HL-60 (cell line): ENCODE results near the gene ZEB1.

ENCODE experiments used
- DNase-seq, 2 experiments: peaks; one replicate each; pipeline ENCODE4 v3.0.0-alpha.2; 2010 to 2020; ENCODE audit warnings: low read depth in 1 of 2, low spot score in 1 of 2
- H3K27ac ChIP-seq: fragments of 250-450 bp; sonication (Bioruptor Pico); replicated peaks from 2 replicates; pipeline ENCODE4 v1.5.1; 2020; ENCODE audit warnings: mild to moderate bottlenecking, moderate library complexity
- H3K27me3 ChIP-seq: fragments of 250-450 bp; sonication (Bioruptor Pico); 2 replicates; pipeline ENCODE4 v1.5.1; 2021; ENCODE audit warnings: mild to moderate bottlenecking, moderate library complexity; ENCODE audit not compliant: insufficient read depth, poor library complexity, severe bottlenecking
- H3K4me3 ChIP-seq: replicated peaks from 2 replicates; pipeline ENCODE4 v1.5.1; 2011; ENCODE audit warnings: mild to moderate bottlenecking, control low read depth, low read length; ENCODE audit not compliant: insufficient read depth
- GABPA ChIP-seq: IDR thresholded peaks from 2 replicates; pipeline ENCODE4 v1.6.1; 2012; ENCODE audit warnings: low read depth
- POLR2AphosphoS5 ChIP-seq: IDR thresholded peaks from 2 replicates; pipeline ENCODE4 v1.6.1; 2012; ENCODE audit warnings: low read depth
- SPI1 ChIP-seq: IDR thresholded peaks from 2 replicates; pipeline ENCODE4 v1.6.1; 2012; ENCODE audit warnings: low read depth, mild to moderate bottlenecking, borderline replicate concordance
- TF ChIP-seq, protein P1 (sequence below): IDR thresholded peaks from 2 replicates; pipeline ENCODE4 v1.6.1; 2012; ENCODE audit warnings: low read depth; ENCODE audit not compliant: insufficient replicate concordance
- TF ChIP-seq, protein P2 (sequence below): IDR thresholded peaks from one replicate; pipeline ENCODE4 v1.5.1; 2011; ENCODE audit warnings: low read length, control low read depth, inconsistent platforms; ENCODE audit not compliant: insufficient read depth

ZEB1 gene

DNA sequence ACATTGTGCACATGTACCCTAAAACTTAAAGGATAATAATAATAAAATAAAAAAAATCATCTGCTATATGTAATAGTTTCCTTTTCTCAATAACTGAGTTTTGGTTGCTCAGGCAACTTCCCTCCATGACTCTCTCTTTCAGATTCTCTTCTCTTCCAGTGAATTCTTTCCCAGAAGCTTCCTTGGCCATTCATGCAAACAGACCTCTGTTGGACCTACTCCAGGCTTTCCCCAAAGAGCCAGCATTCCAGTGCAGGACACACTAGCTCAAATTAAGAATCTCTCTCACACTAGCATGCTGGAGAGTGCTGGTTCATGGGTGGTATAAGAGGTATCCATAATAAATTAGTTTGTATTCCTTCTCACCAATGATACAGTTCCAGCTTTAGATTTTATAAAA lies 31.0 kb upstream of the ZEB1 start:
- Histone ChIP-seq H3K4me3 (no peak overlapping the region), H3K27me3 (no peaks in the 10 kb centered on the region), H3K27ac (no peak overlapping the region)
- TF ChIP-seq, protein P1, sequence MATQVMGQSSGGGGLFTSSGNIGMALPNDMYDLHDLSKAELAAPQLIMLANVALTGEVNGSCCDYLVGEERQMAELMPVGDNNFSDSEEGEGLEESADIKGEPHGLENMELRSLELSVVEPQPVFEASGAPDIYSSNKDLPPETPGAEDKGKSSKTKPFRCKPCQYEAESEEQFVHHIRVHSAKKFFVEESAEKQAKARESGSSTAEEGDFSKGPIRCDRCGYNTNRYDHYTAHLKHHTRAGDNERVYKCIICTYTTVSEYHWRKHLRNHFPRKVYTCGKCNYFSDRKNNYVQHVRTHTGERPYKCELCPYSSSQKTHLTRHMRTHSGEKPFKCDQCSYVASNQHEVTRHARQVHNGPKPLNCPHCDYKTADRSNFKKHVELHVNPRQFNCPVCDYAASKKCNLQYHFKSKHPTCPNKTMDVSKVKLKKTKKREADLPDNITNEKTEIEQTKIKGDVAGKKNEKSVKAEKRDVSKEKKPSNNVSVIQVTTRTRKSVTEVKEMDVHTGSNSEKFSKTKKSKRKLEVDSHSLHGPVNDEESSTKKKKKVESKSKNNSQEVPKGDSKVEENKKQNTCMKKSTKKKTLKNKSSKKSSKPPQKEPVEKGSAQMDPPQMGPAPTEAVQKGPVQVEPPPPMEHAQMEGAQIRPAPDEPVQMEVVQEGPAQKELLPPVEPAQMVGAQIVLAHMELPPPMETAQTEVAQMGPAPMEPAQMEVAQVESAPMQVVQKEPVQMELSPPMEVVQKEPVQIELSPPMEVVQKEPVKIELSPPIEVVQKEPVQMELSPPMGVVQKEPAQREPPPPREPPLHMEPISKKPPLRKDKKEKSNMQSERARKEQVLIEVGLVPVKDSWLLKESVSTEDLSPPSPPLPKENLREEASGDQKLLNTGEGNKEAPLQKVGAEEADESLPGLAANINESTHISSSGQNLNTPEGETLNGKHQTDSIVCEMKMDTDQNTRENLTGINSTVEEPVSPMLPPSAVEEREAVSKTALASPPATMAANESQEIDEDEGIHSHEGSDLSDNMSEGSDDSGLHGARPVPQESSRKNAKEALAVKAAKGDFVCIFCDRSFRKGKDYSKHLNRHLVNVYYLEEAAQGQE: no peak
- TF ChIP-seq, protein P2, sequence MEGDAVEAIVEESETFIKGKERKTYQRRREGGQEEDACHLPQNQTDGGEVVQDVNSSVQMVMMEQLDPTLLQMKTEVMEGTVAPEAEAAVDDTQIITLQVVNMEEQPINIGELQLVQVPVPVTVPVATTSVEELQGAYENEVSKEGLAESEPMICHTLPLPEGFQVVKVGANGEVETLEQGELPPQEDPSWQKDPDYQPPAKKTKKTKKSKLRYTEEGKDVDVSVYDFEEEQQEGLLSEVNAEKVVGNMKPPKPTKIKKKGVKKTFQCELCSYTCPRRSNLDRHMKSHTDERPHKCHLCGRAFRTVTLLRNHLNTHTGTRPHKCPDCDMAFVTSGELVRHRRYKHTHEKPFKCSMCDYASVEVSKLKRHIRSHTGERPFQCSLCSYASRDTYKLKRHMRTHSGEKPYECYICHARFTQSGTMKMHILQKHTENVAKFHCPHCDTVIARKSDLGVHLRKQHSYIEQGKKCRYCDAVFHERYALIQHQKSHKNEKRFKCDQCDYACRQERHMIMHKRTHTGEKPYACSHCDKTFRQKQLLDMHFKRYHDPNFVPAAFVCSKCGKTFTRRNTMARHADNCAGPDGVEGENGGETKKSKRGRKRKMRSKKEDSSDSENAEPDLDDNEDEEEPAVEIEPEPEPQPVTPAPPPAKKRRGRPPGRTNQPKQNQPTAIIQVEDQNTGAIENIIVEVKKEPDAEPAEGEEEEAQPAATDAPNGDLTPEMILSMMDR: no peak
- no peak for TF ChIP-seq POLR2AphosphoS5
- no peak for TF ChIP-seq SPI1
- TF ChIP-seq GABPA: no peak
- no peak for DNase-seq

DNA sequence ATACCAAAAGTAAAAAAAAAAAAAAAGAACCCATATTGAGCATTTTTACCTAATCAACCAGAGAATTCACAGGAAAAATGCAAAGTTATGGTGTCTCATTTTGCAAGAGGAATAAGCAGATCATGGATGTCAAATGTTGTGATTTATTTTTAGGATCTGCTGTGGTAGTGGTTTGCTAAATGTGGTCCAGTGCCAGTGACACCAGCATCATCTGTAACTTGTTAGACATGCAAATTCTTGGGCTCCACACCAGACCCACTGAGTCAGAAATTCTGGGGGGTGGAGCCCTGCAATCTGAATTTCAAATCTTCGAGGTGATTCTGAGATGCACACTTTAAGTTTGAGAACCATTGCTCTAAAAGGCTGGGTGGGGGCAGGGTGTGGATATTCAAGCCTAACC lies 30.1 kb upstream of the ZEB1 start:
- no peak for DNase-seq
- Histone ChIP-seq H3K4me3 (no peak overlapping the region), H3K27me3 (no peaks in the 10 kb centered on the region), H3K27ac (no peak overlapping the region)
- TF ChIP-seq GABPA (no peak), SPI1 (no peak), POLR2AphosphoS5 (no peak)
- TF ChIP-seq, protein P1: no peak
- TF ChIP-seq, protein P2: no peak

DNA sequence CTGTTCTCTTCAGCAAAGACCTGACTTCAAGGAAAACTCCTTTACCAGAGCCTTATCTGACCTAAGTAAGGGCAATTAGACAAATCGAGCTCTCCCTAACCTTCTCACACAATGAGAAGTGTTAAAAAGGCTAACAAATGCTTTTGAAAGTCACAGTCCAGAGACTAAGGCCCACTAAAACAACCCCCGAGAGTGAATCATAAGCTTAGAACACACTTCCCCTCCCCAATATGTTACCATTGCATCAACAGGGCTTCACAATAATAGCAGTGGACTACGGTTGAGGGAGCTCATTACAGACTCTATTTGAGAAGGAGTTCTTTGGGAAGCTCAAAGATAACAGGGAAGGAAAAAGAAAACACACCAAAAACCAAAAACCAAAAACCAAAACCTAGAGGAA lies 28.6 kb upstream of the ZEB1 start:
- DNase-seq: no peak
- no peak overlapping the region for H3K27ac ChIP-seq
- TF ChIP-seq, protein P1: no peak
- no peak for TF ChIP-seq POLR2AphosphoS5
- no peak for TF ChIP-seq SPI1
- TF ChIP-seq GABPA: no peak
- TF ChIP-seq, protein P2: no peak
- no peaks in the 10 kb centered on the region for H3K27me3 ChIP-seq
- H3K4me3 ChIP-seq: no peak overlapping the region
